Stimulated activated memory B cell treated with anti-CD40 and anti-IgM and Interleukin-4, amounts not matched to agents 10 μg/mL and 1 μg/mL and 100 μg/mL, for 72 hours (primary cell): ENCODE data around the gene SNX13.
"Not testable (repeated sequence)": the region's sequence is repeated elsewhere in the genome, so short reads cannot be mapped to it uniquely, and the experiment has no call there.

ENCODE experiments used
- ATAC-seq: fragments of 150-1000 bp; cut with Tn5 transposase; 2 replicates; pipeline ENCODE4 v1.10.0; 2021
- H3K27ac Mint-ChIP-seq: one replicate; pipeline ENCODE4 v1.8.0; 2022; ENCODE audit warnings: mild to moderate bottlenecking, mixed read lengths
- H3K27me3 Mint-ChIP-seq: one replicate; pipeline ENCODE4 v1.8.0; 2022; ENCODE audit warnings: mixed read lengths
- H3K36me3 Mint-ChIP-seq: one replicate; pipeline ENCODE4 v1.8.0; 2022; ENCODE audit warnings: mixed read lengths
- H3K4me1 Mint-ChIP-seq: one replicate; pipeline ENCODE4 v1.8.0; 2022; ENCODE audit warnings: mixed read lengths
- H3K4me3 Mint-ChIP-seq: one replicate; pipeline ENCODE4 v1.8.0; 2022; ENCODE audit warnings: mild to moderate bottlenecking, moderate library complexity, mixed read lengths
- H3K9me3 Mint-ChIP-seq: one replicate; pipeline ENCODE4 v1.8.0; 2022; ENCODE audit warnings: mixed read lengths

Gene SNX13

GRCh38 chr7:17822547-17823173, 117.6 kb downstream of the SNX13 start:
- Mint-ChIP-seq H3K9me3 (no peaks in the 10 kb centered on the region), H3K4me1 (peaks cover 11% of the 10 kb centered on the region), H3K36me3 (peaks cover 40% of the 10 kb centered on the region), H3K27ac (no peak overlapping the region), H3K27me3 (no peaks in the 10 kb centered on the region), H3K4me3 (no peak overlapping the region)
- peak; percentile 48 for ATAC-seq

- Mint-ChIP-seq H3K27ac (no peak overlapping the region), H3K9me3 (peaks cover 8% of the 10 kb centered on the region), H3K4me1 (no peaks in the 10 kb centered on the region), H3K27me3 (no peaks in the 10 kb centered on the region), H3K4me3 (no peak overlapping the region), H3K36me3 (peaks cover 56% of the 10 kb centered on the region)
- no peak for ATAC-seq
Measured at GRCh38 chr7:17816903-17817302, 123.4 kb downstream of the SNX13 start.

GRCh38 chr7:17815318-17815717, 125.0 kb downstream of the SNX13 start:
- H3K9me3 Mint-ChIP-seq = peaks cover 9% of the 10 kb centered on the region
- H3K4me1 Mint-ChIP-seq = no peaks in the 10 kb centered on the region
- no peak overlapping the region for H3K27ac Mint-ChIP-seq
- H3K4me3 Mint-ChIP-seq = no peak overlapping the region
- no peaks in the 10 kb centered on the region for H3K27me3 Mint-ChIP-seq
- peaks cover 64% of the 10 kb centered on the region for H3K36me3 Mint-ChIP-seq
- ATAC-seq = no peak

- no peak for ATAC-seq
- Mint-ChIP-seq H3K36me3 (peaks cover 77% of the 10 kb centered on the region), H3K4me3 (no peak overlapping the region), H3K27me3 (no peaks in the 10 kb centered on the region), H3K27ac (no peak overlapping the region), H3K4me1 (no peaks in the 10 kb centered on the region), H3K9me3 (peaks cover 9% of the 10 kb centered on the region)
Measured at GRCh38 chr7:17814058-17814457, 126.2 kb downstream of the SNX13 start.

- H3K36me3 Mint-ChIP-seq = peaks cover 84% of the 10 kb centered on the region
- H3K4me1 Mint-ChIP-seq, ATAC-seq, H3K27me3 Mint-ChIP-seq, H3K9me3 Mint-ChIP-seq, H3K4me3 Mint-ChIP-seq, H3K27ac Mint-ChIP-seq: not testable (repeated sequence)
Measured at GRCh38 chr7:17809215-17809614, 131.1 kb downstream of the SNX13 start.

- no peaks in the 10 kb centered on the region for H3K27me3 Mint-ChIP-seq
- peaks cover 5% of the 10 kb centered on the region for H3K9me3 Mint-ChIP-seq
- H3K36me3 Mint-ChIP-seq = peaks cover 83% of the 10 kb centered on the region
- no peaks in the 10 kb centered on the region for H3K4me1 Mint-ChIP-seq
- no peak overlapping the region for H3K4me3 Mint-ChIP-seq
- no peak for ATAC-seq
- no peak overlapping the region for H3K27ac Mint-ChIP-seq
Measured at GRCh38 chr7:17807242-17807641, 133.1 kb downstream of the SNX13 start.

- H3K27ac Mint-ChIP-seq = no peak overlapping the region
- no peak for ATAC-seq
- H3K9me3 Mint-ChIP-seq = no peaks in the 10 kb centered on the region
- no peaks in the 10 kb centered on the region for H3K4me1 Mint-ChIP-seq
- H3K4me3 Mint-ChIP-seq = no peak overlapping the region
- no peaks in the 10 kb centered on the region for H3K27me3 Mint-ChIP-seq
- peaks cover 77% of the 10 kb centered on the region for H3K36me3 Mint-ChIP-seq
Measured at GRCh38 chr7:17806631-17807030, 133.7 kb downstream of the SNX13 start.

GRCh38 chr7:17802056-17802455, 138.2 kb downstream of the SNX13 start:
- no peaks in the 10 kb centered on the region for H3K9me3 Mint-ChIP-seq
- no peak overlapping the region for H3K4me3 Mint-ChIP-seq
- no peak overlapping the region for H3K27ac Mint-ChIP-seq
- no peaks in the 10 kb centered on the region for H3K27me3 Mint-ChIP-seq
- peaks cover 66% of the 10 kb centered on the region for H3K36me3 Mint-ChIP-seq
- H3K4me1 Mint-ChIP-seq = no peaks in the 10 kb centered on the region
- no peak for ATAC-seq

- H3K27ac Mint-ChIP-seq = no peak overlapping the region
- no peaks in the 10 kb centered on the region for H3K9me3 Mint-ChIP-seq
- no peak for ATAC-seq
- no peaks in the 10 kb centered on the region for H3K4me1 Mint-ChIP-seq
- H3K4me3 Mint-ChIP-seq = no peak overlapping the region
- peaks cover 44% of the 10 kb centered on the region for H3K36me3 Mint-ChIP-seq
- H3K27me3 Mint-ChIP-seq = no peaks in the 10 kb centered on the region
Measured at GRCh38 chr7:17792075-17792936, 148.0 kb downstream of the SNX13 start.

GRCh38 chr7:17787257-17787656, 153.0 kb downstream of the SNX13 start:
- no peaks in the 10 kb centered on the region for H3K4me1 Mint-ChIP-seq
- no peaks in the 10 kb centered on the region for H3K27me3 Mint-ChIP-seq
- H3K36me3 Mint-ChIP-seq = peaks cover 9% of the 10 kb centered on the region
- H3K4me3 Mint-ChIP-seq = no peak overlapping the region
- ATAC-seq = no peak
- H3K9me3 Mint-ChIP-seq = no peaks in the 10 kb centered on the region
- no peak overlapping the region for H3K27ac Mint-ChIP-seq

GRCh38 chr7:17786314-17786852, 153.9 kb downstream of the SNX13 start:
- Mint-ChIP-seq H3K36me3 (peaks cover 9% of the 10 kb centered on the region), H3K4me1 (no peaks in the 10 kb centered on the region), H3K27me3 (no peaks in the 10 kb centered on the region), H3K9me3 (no peaks in the 10 kb centered on the region), H3K4me3 (no peak overlapping the region), H3K27ac (no peak overlapping the region)
- ATAC-seq = no peak

- Mint-ChIP-seq H3K9me3 (no peaks in the 10 kb centered on the region), H3K4me1 (no peaks in the 10 kb centered on the region), H3K4me3 (no peak overlapping the region), H3K27me3 (no peaks in the 10 kb centered on the region), H3K27ac (no peak overlapping the region), H3K36me3 (no peaks in the 10 kb centered on the region)
- ATAC-seq = no peak
Measured at GRCh38 chr7:17782216-17782549, 158.1 kb downstream of the SNX13 start.

- Mint-ChIP-seq H3K27me3 (no peaks in the 10 kb centered on the region), H3K9me3 (no peaks in the 10 kb centered on the region), H3K27ac (no peak overlapping the region), H3K4me1 (no peaks in the 10 kb centered on the region), H3K4me3 (no peak overlapping the region), H3K36me3 (no peaks in the 10 kb centered on the region)
- ATAC-seq = no peak
Measured at GRCh38 chr7:17781491-17782215, 158.6 kb downstream of the SNX13 start.

GRCh38 chr7:17779381-17779780, 160.9 kb downstream of the SNX13 start:
- Mint-ChIP-seq H3K9me3 (no peaks in the 10 kb centered on the region), H3K27ac (no peak overlapping the region), H3K4me3 (no peak overlapping the region), H3K4me1 (no peaks in the 10 kb centered on the region), H3K27me3 (no peaks in the 10 kb centered on the region), H3K36me3 (no peaks in the 10 kb centered on the region)
- ATAC-seq = no peak

GRCh38 chr7:17774716-17775288, 165.5 kb downstream of the SNX13 start:
- Mint-ChIP-seq H3K27ac (no peak overlapping the region), H3K4me1 (peaks cover 2% of the 10 kb centered on the region), H3K4me3 (no peak overlapping the region)

More at GRCh38 chr7:17774716-17775288, 165.5 kb downstream of the SNX13 start:
- no peaks in the 10 kb centered on the region for H3K9me3 Mint-ChIP-seq
- H3K27me3 Mint-ChIP-seq = no peaks in the 10 kb centered on the region
- no peak for ATAC-seq
- no peaks in the 10 kb centered on the region for H3K36me3 Mint-ChIP-seq
